Endothelial cell of hepatic sinusoid (primary cell): ENCODE data around the gene AADACL4.
"Not testable (repeated sequence)": the region's sequence is repeated elsewhere in the genome, so short reads cannot be mapped to it uniquely, and the experiment has no call there.

ENCODE experiments used
- in situ Hi-C: cut with HindIII; loops from 2 replicates; pipeline ENCODE4 v1.10.0; 2017; ENCODE audit warnings: low sequenced_read_pairs

The AADACL4 gene

GRCh38 chr1:12703821-12704451 is 60.1 kb downstream of the AADACL4 start:
- in situ Hi-C loops = no loop called here

GRCh38 chr1:12706061-12706460 is 62.2 kb downstream of the AADACL4 start:
- in situ Hi-C loops = no loop called here

- in situ Hi-C loops = no loop called here
These were observed 64.7 kb downstream of the AADACL4 start for GRCh38 chr1:12708396-12709090.

GRCh38 chr1:12709091-12709491 is 65.2 kb downstream of the AADACL4 start:
- in situ Hi-C loops = no loop called here

- in situ Hi-C loops = no loop called here
These were observed 65.8 kb downstream of the AADACL4 start for GRCh38 chr1:12709696-12710095.

GRCh38 chr1:12711536-12711935 is 67.7 kb downstream of the AADACL4 start:
- in situ Hi-C loops = no loop called here

GRCh38 chr1:12712076-12712475 is 68.2 kb downstream of the AADACL4 start:
- in situ Hi-C loops = no loop called here

- in situ Hi-C loops = no loop called here
These were observed 69.0 kb downstream of the AADACL4 start for GRCh38 chr1:12712929-12713328.

GRCh38 chr1:12713651-12714050 is 69.8 kb downstream of the AADACL4 start:
- in situ Hi-C loops = not testable (repeated sequence)

GRCh38 chr1:12714710-12715475 is 71.0 kb downstream of the AADACL4 start:
- in situ Hi-C loops = no loop called here

GRCh38 chr1:12715896-12716437 is 72.1 kb downstream of the AADACL4 start, which contains the start of gene AADACL3:
Gene AADACL3, plus strand, starts transcription at chr1:12716110. Its CDS starts 67 bp downstream, at chr1:12716177.
- in situ Hi-C loops = no loop called here
